B cell (primary cell): ENCODE measurements around the gene NUDT1. TPM values are rescaled to one million over a fixed set of nuclear protein-coding genes. Genes with fewer than 3 reads are reported as not detected.
A peak's percentile ranks its signal among the peaks of the same experiment; 100 is the strongest.

Experiments
- ATAC-seq: fragments of 200-7000 bp; cut with Tn5 transposase; one replicate; pipeline ENCODE4 v1.10.0; 2021; ENCODE audit warnings: low read depth, mild to moderate bottlenecking, moderate number of reproducible peaks, moderate library complexity
- CTCF ChIA-PET: fragments of 350-600 bp; sonication (Branson Sonifier 250); formaldehyde crosslinking; loops from one replicate; lab custom pipeline; 2021; ENCODE audit warnings: antibody characterized with exemption, inconsistent platforms; lab: Charles Lee
- POLR2A ChIA-PET: fragments of 350-600 bp; sonication (Branson Sonifier 250); formaldehyde crosslinking; loops from one replicate; lab custom pipeline; 2021; ENCODE audit warnings: antibody characterized with exemption; lab: Charles Lee
- DNase-seq: peaks from one replicate; pipeline ENCODE4 v3.0.0; 2013
- H2AFZ ChIP-seq: 2 replicates; pipeline ENCODE4 v1.6.1; 2012; ENCODE audit warnings: mild to moderate bottlenecking, low read depth, low read length; ENCODE audit not compliant: insufficient read depth, poor library complexity, severe bottlenecking
- H3K27ac ChIP-seq, 2 donors: 1 replicate in 1 of 2; 2 replicates in 1 of 2; pipeline ENCODE4 v1.5.1; 2012 to 2013; ENCODE audit warnings: low read length in 2 of 2, mild to moderate bottlenecking in 2 of 2, moderate library complexity in 1 of 2
- H3K27me3 ChIP-seq, 4 experiments: fragments of 200-600 bp in 1 of 4; sonication (generic) in 1 of 4; replicated peaks in 1 of 4; 1 replicate in 2 of 4; 2 replicates in 2 of 4; pipeline versions ENCODE4 v1.6.1 to v1.7.0; 2013 to 2016; ENCODE audit warnings: low read length in 3 of 4, mild to moderate bottlenecking in 2 of 4, mixed read lengths in 1 of 4, moderate library complexity in 1 of 4; ENCODE audit not compliant: insufficient read depth in 4 of 4, control insufficient read depth in 3 of 4; ENCODE audit errors: control extremely low read depth in 1 of 4
- H3K36me3 ChIP-seq, 2 experiments: replicated peaks in 1 of 2; 1 replicate in 1 of 2; 2 replicates in 1 of 2; pipeline versions ENCODE4 v1.6.1 to v1.7.1; 2013; ENCODE audit warnings: low read length in 1 of 2; ENCODE audit not compliant: insufficient read depth in 2 of 2, control insufficient read depth in 1 of 2; ENCODE audit errors: control extremely low read depth in 1 of 2, extremely low read depth in 1 of 2
- H3K4me1 ChIP-seq, 2 donors: fragments of 200-600 bp in 1 of 2; sonication (generic) in 1 of 2; 1 replicate in 1 of 2; 2 replicates in 1 of 2; pipeline versions ENCODE4 v1.5.1 to v1.6.1; 2013 to 2017; ENCODE audit warnings: low read length in 2 of 2; ENCODE audit not compliant: control insufficient read depth in 2 of 2, insufficient read depth in 2 of 2
- H3K4me2 ChIP-seq: replicated peaks from 2 replicates; pipeline ENCODE3; 2012; ENCODE audit warnings: mild to moderate bottlenecking, low read depth, low read length; ENCODE audit not compliant: poor library complexity, severe bottlenecking
- H3K4me3 ChIP-seq, 5 experiments: fragments of 200-600 bp in 1 of 5; sonication (generic) in 1 of 5; 1 replicate in 3 of 5; 2 replicates in 2 of 5; pipeline versions ENCODE4 v1.5.1 to v1.7.0; 2011 to 2016; ENCODE audit warnings: low read length in 4 of 5, mild to moderate bottlenecking in 4 of 5, low read depth in 2 of 5, control low read depth in 1 of 5, moderate library complexity in 1 of 5; ENCODE audit not compliant: insufficient read depth in 1 of 5; ENCODE audit errors: control extremely low read depth in 1 of 5, extremely low read depth in 1 of 5
- H3K79me2 ChIP-seq: fragments of 200-600 bp; sonication (generic); one replicate; pipeline ENCODE4 v1.6.0; 2016; ENCODE audit warnings: low read length; ENCODE audit not compliant: control insufficient read depth, insufficient read depth
- H3K9ac ChIP-seq: fragments of 200-600 bp; sonication (generic); 2 replicates; pipeline ENCODE4 v1.6.1; 2017; ENCODE audit warnings: mild to moderate bottlenecking, low read length, moderate library complexity
- H3K9me3 ChIP-seq, 3 donors: one replicate each; pipeline versions ENCODE4 v1.6.1 to v1.7.1; 2013; ENCODE audit warnings: low read length in 2 of 3; ENCODE audit not compliant: control insufficient read depth in 2 of 3, insufficient read depth in 1 of 3; ENCODE audit errors: control extremely low read depth in 1 of 3
- H4K20me1 ChIP-seq: 2 replicates; pipeline ENCODE4 v1.6.0; 2012; ENCODE audit warnings: mild to moderate bottlenecking, low read length; ENCODE audit not compliant: insufficient read depth, control insufficient read depth, poor library complexity, severe bottlenecking
- H3K27ac Mint-ChIP-seq: one replicate; pipeline ENCODE4 v1.8.0; 2021; ENCODE audit warnings: mixed read lengths
- H3K27me3 Mint-ChIP-seq: one replicate; pipeline ENCODE4 v1.8.0; 2021; ENCODE audit warnings: mixed read lengths
- H3K4me1 Mint-ChIP-seq: one replicate; pipeline ENCODE4 v1.8.0; 2021; ENCODE audit warnings: mixed read lengths
- H3K4me3 Mint-ChIP-seq: one replicate; pipeline ENCODE4 v1.8.0; 2021; ENCODE audit warnings: mixed read lengths
- H3K9me3 Mint-ChIP-seq: one replicate; pipeline ENCODE4 v1.8.0; 2022; ENCODE audit warnings: mixed read lengths; ENCODE audit not compliant: insufficient read depth
- CTCF ChIP-seq: fragments of 200-600 bp; IDR thresholded peaks from one replicate; pipeline ENCODE4 v1.8.0; 2022; ENCODE audit warnings: antibody characterized with exemption, mild to moderate bottlenecking
- EZH2 ChIP-seq: IDR thresholded peaks from 2 replicates; pipeline ENCODE4 v1.6.1; 2012; ENCODE audit warnings: borderline replicate concordance, low read depth, mild to moderate bottlenecking, moderate library complexity, low read length; ENCODE audit not compliant: insufficient read depth, poor library complexity, severe bottlenecking
- WGBS: methylation state at CpG from one replicate; pipeline ENCODE4 v1.1.5; 2013; ENCODE audit warnings: missing lambda C conversion rate; ENCODE audit not compliant: insufficient coverage; 5-methylcytosine and 5-hydroxymethylcytosine counted together
- intact Hi-C: fragments of 100-400 bp; cut with micrococcal nuclease; formaldehyde crosslinking; loops from one replicate; pipeline ENCODE4 v1.10.0; 2022
- polyA plus RNA-seq: library from polyadenylated mRNA; depleted of rRNA; stranded (reverse); fragments of >200 nt; gene quantifications from 2 replicates; pipeline ENCODE4 v1.2.3, GENCODE V29; 2012
- total RNA-seq, 2 donors: library from RNA; stranded (reverse); fragments of 120-200 nt in 1 of 2; gene quantifications; 1 replicate in 1 of 2; 2 replicates in 1 of 2; pipeline versions ENCODE4 v1.2.3 to v1.2.4, GENCODE V29; 2013 to 2022

Gene NUDT1
- total and polyA plus RNA-seq, 2 donors (not counting 1 experiment from before 2014, with no cell fraction given) = 21.1 to 22.9 TPM

- intact Hi-C loops = loop anchor here (5.0 to 10.0 kb wide), 2 partner anchors 168 to 664 kb away; partner anchors contain the start of gene PSMG3
Observed at GRCh38 chr7:2239242-2239641, 2.8 kb upstream of the NUDT1 start.

More at GRCh38 chr7:2239242-2239641, 2.8 kb upstream of the NUDT1 start:
- WGBS = 98% methylated on average over 17 of the region's 17 CpGs
- Histone ChIP-seq H3K4me2 (no peak overlapping the region), H3K4me1 (peaks cover 40 to 57% of the 10 kb centered on the region in 2 donors), H3K4me3 (no peak overlapping the region), H3K27ac (peak overlapping the region in 1 of 2 donors; percentile 84), H4K20me1 (no peaks in the 10 kb centered on the region), H3K9me3 (peaks cover 0 to 5% (median 0%) of the 10 kb centered on the region in 3 donors), H3K27me3 (no peaks in the 10 kb centered on the region), H2AFZ (no peak overlapping the region), H3K79me2 (peaks cover 60% of the 10 kb centered on the region), H3K9ac (no peak overlapping the region), H3K36me3 (peaks cover 3 to 26% of the 10 kb centered on the region in 2 experiments)
- no peaks in the 10 kb centered on the region for H3K9me3 Mint-ChIP-seq
- DNase-seq = no peak
- no peak for TF ChIP-seq CTCF
- no peak for TF ChIP-seq EZH2
- H3K4me1 Mint-ChIP-seq = peaks cover 47% of the 10 kb centered on the region
- no peak for ATAC-seq
- peak overlapping the region; percentile 38 for H3K27ac Mint-ChIP-seq
- CTCF ChIA-PET = interaction anchor here (6.1 kb wide), 1 partner anchor 109 kb away, joined by 31 read pairs; no protein-coding TSS in a partner anchor
- H3K27me3 Mint-ChIP-seq = no peaks in the 10 kb centered on the region
- POLR2A ChIA-PET = interaction anchor here (0.6 kb wide), 1 partner anchor 68 kb away, joined by 8 read pairs; no protein-coding TSS in a partner anchor
- peak overlapping the region; percentile 34 for H3K4me3 Mint-ChIP-seq
